GM12891 (cell line): ENCODE results near the gene AK8.

ENCODE experiments used
- DNase-seq: peaks from one replicate; pipeline ENCODE4 v3.0.0; 2011; ENCODE audit warnings: low spot score; ENCODE audit not compliant: insufficient read length
- FAIRE-seq: peaks from 2 replicates; lab custom pipeline; 2011; peaks lifted over from hg19 to GRCh38; lab: Jason Lieb, UNC
- PAX5 ChIP-seq: IDR thresholded peaks from 2 replicates; pipeline ENCODE4 v1.6.1; 2011; ENCODE audit warnings: low read length, moderate library complexity, mild to moderate bottlenecking; ENCODE audit not compliant: insufficient read depth, severe bottlenecking
- POLR2A ChIP-seq: IDR thresholded peaks from 2 replicates; pipeline ENCODE4 v1.6.1; 2011; ENCODE audit warnings: low read depth, low read length, control low read depth
- POLR2AphosphoS5 ChIP-seq: IDR thresholded peaks from 2 replicates; pipeline ENCODE4 v1.6.1; 2011; ENCODE audit warnings: low read depth, low read length, control low read depth
- POU2F2 ChIP-seq: IDR thresholded peaks from 2 replicates; pipeline ENCODE4 v1.6.1; 2011; ENCODE audit warnings: low read depth, mild to moderate bottlenecking, control low read depth, low read length, moderate library complexity
- SPI1 ChIP-seq: IDR thresholded peaks from 2 replicates; pipeline ENCODE4 v1.6.1; 2011; ENCODE audit warnings: low read depth, low read length, control low read depth
- TAF1 ChIP-seq: IDR thresholded peaks from 2 replicates; pipeline ENCODE4 v1.6.1; 2011; ENCODE audit warnings: low read depth, low read length, control low read depth

The AK8 gene

GRCh38 chr9:132742821-132743311 is 135.2 kb downstream of the AK8 start:
- no peak for FAIRE-seq
- no peak for DNase-seq
- TF ChIP-seq POLR2AphosphoS5 (no peak), POU2F2 (no peak), SPI1 (no peak), POLR2A (no peak), TAF1 (no peak), PAX5 (no peak)

GRCh38 chr9:132740526-132741309 is 137.4 kb downstream of the AK8 start:
- FAIRE-seq (no peak), DNase-seq (no peak)
- TF ChIP-seq POU2F2, result no peak
- TF ChIP-seq POLR2AphosphoS5, result no peak
- no peak for TF ChIP-seq POLR2A
- no peak for TF ChIP-seq SPI1

- DNase-seq, result no peak
- TF ChIP-seq POLR2AphosphoS5 (no peak), TAF1 (no peak), PAX5 (no peak), SPI1 (no peak), POU2F2 (no peak), POLR2A (no peak)
- no peak for FAIRE-seq
Observed at GRCh38 chr9:132739710-132740310, 138.3 kb downstream of the AK8 start.

- TF ChIP-seq POU2F2 (no peak), PAX5 (no peak), POLR2A (no peak), SPI1 (no peak), POLR2AphosphoS5 (no peak), TAF1 (no peak)
- DNase-seq, result no peak
- no peak for FAIRE-seq
Observed at GRCh38 chr9:132733260-132733815, 144.7 kb downstream of the AK8 start.

- DNase-seq, result no peak
- FAIRE-seq, result no peak
- TF ChIP-seq PAX5, result no peak
- TF ChIP-seq TAF1, result no peak
- no peak for TF ChIP-seq POLR2AphosphoS5
- TF ChIP-seq POU2F2, result no peak
- no peak for TF ChIP-seq POLR2A
- no peak for TF ChIP-seq SPI1
Observed at GRCh38 chr9:132732326-132733259, 145.5 kb downstream of the AK8 start.

GRCh38 chr9:132731230-132731629 is 146.9 kb downstream of the AK8 start:
- TF ChIP-seq SPI1, result no peak
- no peak for TF ChIP-seq POLR2A
- TF ChIP-seq PAX5, result no peak
- TF ChIP-seq POLR2AphosphoS5, result no peak
- no peak for TF ChIP-seq TAF1
- TF ChIP-seq POU2F2, result no peak
- DNase-seq (no peak), FAIRE-seq (no peak)

GRCh38 chr9:132730054-132731033 is 147.7 kb downstream of the AK8 start:
- no peak for FAIRE-seq
- no peak for DNase-seq

More at GRCh38 chr9:132730054-132731033, 147.7 kb downstream of the AK8 start:
- TF ChIP-seq SPI1 (no peak), TAF1 (no peak), POLR2AphosphoS5 (no peak), PAX5 (no peak), POLR2A (no peak), POU2F2 (no peak)
